ENCODE measurements around the gene SCD. TPM values are rescaled to one million over a fixed set of nuclear protein-coding genes. Genes with fewer than 3 reads are reported as not detected.
A peak's percentile ranks its signal among the peaks of the same experiment; 100 is the strongest.

Gene SCD
- total and polyA plus RNA-seq, 9 of the 15 experiments (the other 6 are each of a cell fraction or from before 2014, with no cell fraction given) = 114 to 486 (median 188) TPM

- TF ChIP-seq ZNF407 (IDR thresholded peaks at IDR 0.05; ENCODE audit: low read depth) = no peak
- no peak for TF ChIP-seq GATAD2B (IDR thresholded peaks at IDR 0.05; ENCODE audit: borderline replicate concordance)
- TF ChIP-seq, protein P1, sequence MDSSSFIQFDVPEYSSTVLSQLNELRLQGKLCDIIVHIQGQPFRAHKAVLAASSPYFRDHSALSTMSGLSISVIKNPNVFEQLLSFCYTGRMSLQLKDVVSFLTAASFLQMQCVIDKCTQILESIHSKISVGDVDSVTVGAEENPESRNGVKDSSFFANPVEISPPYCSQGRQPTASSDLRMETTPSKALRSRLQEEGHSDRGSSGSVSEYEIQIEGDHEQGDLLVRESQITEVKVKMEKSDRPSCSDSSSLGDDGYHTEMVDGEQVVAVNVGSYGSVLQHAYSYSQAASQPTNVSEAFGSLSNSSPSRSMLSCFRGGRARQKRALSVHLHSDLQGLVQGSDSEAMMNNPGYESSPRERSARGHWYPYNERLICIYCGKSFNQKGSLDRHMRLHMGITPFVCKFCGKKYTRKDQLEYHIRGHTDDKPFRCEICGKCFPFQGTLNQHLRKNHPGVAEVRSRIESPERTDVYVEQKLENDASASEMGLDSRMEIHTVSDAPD (CRISPR knock-in tag; IDR thresholded peaks at IDR 0.05) = no peak
- no peak for TF ChIP-seq FOSL1 (tag; conservative IDR thresholded peaks at IDR 0.05)
- TF ChIP-seq ZNF589 (CRISPR knock-in tag; IDR thresholded peaks at IDR 0.05; ENCODE audit: low read depth) = peak; percentile 30; the same call in 1 of the 2 replicates
- TF ChIP-seq RFX7 (CRISPR knock-in tag; IDR thresholded peaks at IDR 0.05) = no peak
- no peak for TF ChIP-seq ZNF699 (CRISPR knock-in tag; IDR thresholded peaks at IDR 0.05; ENCODE audit: insufficient replicate concordance)
- peak; percentile 77 for TF ChIP-seq RFX1 (IDR thresholded peaks at IDR 0.05)
- 0 out of 4 replicates have a peak, but pooled peaks of 1 of the 2 experiments have one; percentile 36 for TF ChIP-seq CSDE1 (IDR thresholded peaks at IDR 0.05)
These were observed 27.2 kb downstream of the SCD start (continued) for GRCh38 chr10:100374200-100374655.
